OCI-LY1 (cell line): ENCODE measurements around the gene TMEM89.

Experiments used
- H2AFZ ChIP-seq: fragments of 200-600 bp; sonication (generic), shearing (Covaris generic); 2 replicates; pipeline ENCODE4 v1.6.0; 2014; ENCODE audit warnings: antibody characterized with exemption, mild to moderate bottlenecking, low read length
- H3F3A ChIP-seq: fragments of 200-600 bp; sonication (generic), shearing (Covaris generic); 2 replicates; pipeline ENCODE4 v1.6.0; 2014; ENCODE audit warnings: mild to moderate bottlenecking, antibody characterized with exemption, low read length, moderate library complexity; ENCODE audit not compliant: insufficient read depth
- H3K27ac ChIP-seq: fragments of 200-600 bp; sonication (generic); 2 replicates; pipeline ENCODE4 v1.5.1; 2014; ENCODE audit warnings: low read length, mixed run types, mild to moderate bottlenecking, low read depth; ENCODE audit not compliant: poor library complexity, severe bottlenecking
- H3K27me3 ChIP-seq: fragments of 200-600 bp; sonication (generic); 2 replicates; pipeline ENCODE4 v1.6.0; 2014; ENCODE audit warnings: antibody characterized with exemption, mild to moderate bottlenecking, low read length, moderate library complexity; ENCODE audit not compliant: insufficient read depth
- H3K36me3 ChIP-seq: fragments of 200-600 bp; sonication (generic); 2 replicates; pipeline ENCODE4 v1.6.1; 2014; ENCODE audit warnings: mild to moderate bottlenecking, antibody characterized with exemption, low read length, moderate library complexity, mixed read lengths; ENCODE audit not compliant: insufficient read depth
- H3K4me1 ChIP-seq: fragments of 200-600 bp; sonication (generic); 2 replicates; pipeline ENCODE4 v1.5.1; 2014; ENCODE audit warnings: mild to moderate bottlenecking, low read length, moderate library complexity; ENCODE audit not compliant: insufficient read depth, severe bottlenecking
- H3K4me2 ChIP-seq: fragments of 200-600 bp; sonication (generic), shearing (Covaris generic); 2 replicates; pipeline ENCODE4 v1.6.1; 2014; ENCODE audit warnings: low read length
- H3K4me3 ChIP-seq: fragments of 200-600 bp; sonication (generic); 2 replicates; pipeline ENCODE4 v1.5.1; 2014; ENCODE audit warnings: low read length, low read depth, mild to moderate bottlenecking, mixed read lengths; ENCODE audit not compliant: poor library complexity, severe bottlenecking
- H3K79me2 ChIP-seq: fragments of 200-600 bp; shearing (Covaris generic); 2 replicates; pipeline ENCODE4 v1.6.1; 2016; ENCODE audit warnings: mixed run types, low read length, mixed read lengths; ENCODE audit not compliant: insufficient read depth
- H3K9ac ChIP-seq: fragments of 200-600 bp; sonication (generic), shearing (Covaris generic); 2 replicates; pipeline ENCODE4 v1.6.1; 2014; ENCODE audit warnings: mild to moderate bottlenecking, low read length, mixed read lengths
- H3K9me2 ChIP-seq: fragments of 200-600 bp; sonication (generic), shearing (Covaris generic); 2 replicates; pipeline ENCODE4 v1.6.1; 2014; ENCODE audit warnings: low read depth, mild to moderate bottlenecking, low read length, mixed read lengths
- H3K9me3 ChIP-seq: fragments of 200-600 bp; shearing (Covaris generic); 2 replicates; pipeline ENCODE4 v1.6.1; 2014; ENCODE audit warnings: low read length, mixed read lengths
- H4K20me1 ChIP-seq: fragments of 200-600 bp; sonication (generic), shearing (Covaris generic); 2 replicates; pipeline ENCODE4 v1.6.0; 2016; ENCODE audit warnings: mild to moderate bottlenecking, low read length; ENCODE audit not compliant: insufficient read depth
- CTCF ChIP-seq: fragments of 200-600 bp; sonication (generic), shearing (Covaris generic); IDR thresholded peaks from 2 replicates; pipeline ENCODE4 v1.5.1; 2017; ENCODE audit warnings: mild to moderate bottlenecking, antibody characterized with exemption, low read length, moderate library complexity, mixed read lengths
- EZH2 ChIP-seq: fragments of 200-600 bp; sonication (generic), shearing (Covaris generic); IDR thresholded peaks from 2 replicates; pipeline ENCODE4 v1.8.0; 2017; ENCODE audit warnings: borderline replicate concordance, mixed run types, mild to moderate bottlenecking, antibody characterized with exemption, low read length, moderate library complexity, mixed read lengths

The TMEM89 gene

GRCh38 chr3:48631516-48632448 is 10.2 kb upstream of the TMEM89 start:
- Histone ChIP-seq H3K36me3 (peaks cover 59% of the 10 kb centered on the region), H3K9me3 (no peaks in the 10 kb centered on the region), H4K20me1 (no peaks in the 10 kb centered on the region)

GRCh38 chr3:48630833-48631232 is 9.3 kb upstream of the TMEM89 start:
- H3K4me2 ChIP-seq = no peak overlapping the region
- TF ChIP-seq EZH2 (no peak), CTCF (no peak)
- H3K36me3 ChIP-seq = peaks cover 67% of the 10 kb centered on the region
- H3K9ac ChIP-seq = no peak overlapping the region
- no peak overlapping the region for H3K4me3 ChIP-seq
- no peak overlapping the region for H3K27ac ChIP-seq
- H3K79me2 ChIP-seq = no peaks in the 10 kb centered on the region
- H3F3A ChIP-seq = no peaks in the 10 kb centered on the region
- no peaks in the 10 kb centered on the region for H3K9me3 ChIP-seq
- H4K20me1 ChIP-seq = no peaks in the 10 kb centered on the region
- no peak overlapping the region for H2AFZ ChIP-seq
- no peaks in the 10 kb centered on the region for H3K9me2 ChIP-seq
- H3K27me3 ChIP-seq = no peaks in the 10 kb centered on the region
- peaks cover 10% of the 10 kb centered on the region for H3K4me1 ChIP-seq

More at GRCh38 chr3:48631516-48632448, 10.2 kb upstream of the TMEM89 start:
- no peaks in the 10 kb centered on the region for H3K9me2 ChIP-seq
- H3K4me1 ChIP-seq = peaks cover 20% of the 10 kb centered on the region
- no peak overlapping the region for H3K4me2 ChIP-seq
- H3K27ac ChIP-seq = no peak overlapping the region
- no peak overlapping the region for H2AFZ ChIP-seq
- H3K9ac ChIP-seq = no peak overlapping the region
- no peaks in the 10 kb centered on the region for H3F3A ChIP-seq
- H3K4me3 ChIP-seq = no peak overlapping the region
- TF ChIP-seq EZH2 (no peak), CTCF (no peak)
- no peaks in the 10 kb centered on the region for H3K79me2 ChIP-seq
- H3K27me3 ChIP-seq = no peaks in the 10 kb centered on the region

GRCh38 chr3:48630407-48630806 is 8.8 kb upstream of the TMEM89 start:
- TF ChIP-seq CTCF (no peak), EZH2 (no peak)
- H3K36me3 ChIP-seq = peaks cover 72% of the 10 kb centered on the region
- no peak overlapping the region for H3K27ac ChIP-seq
- H3K4me2 ChIP-seq = no peak overlapping the region
- no peak overlapping the region for H3K9ac ChIP-seq
- H3K4me3 ChIP-seq = no peak overlapping the region
- H3K79me2 ChIP-seq = no peaks in the 10 kb centered on the region
- H3K9me3 ChIP-seq = no peaks in the 10 kb centered on the region
- H3K27me3 ChIP-seq = no peaks in the 10 kb centered on the region
- no peaks in the 10 kb centered on the region for H3K9me2 ChIP-seq
- H3F3A ChIP-seq = no peaks in the 10 kb centered on the region
- H3K4me1 ChIP-seq = peaks cover 10% of the 10 kb centered on the region
- H4K20me1 ChIP-seq = no peaks in the 10 kb centered on the region
- no peak overlapping the region for H2AFZ ChIP-seq
